Jurkat, Clone E6-1 (cell line): ENCODE data around the gene FASTKD3.

Experiments used
- DNase-seq: peaks from one replicate; pipeline ENCODE4 v3.0.0-alpha.2; 2011; ENCODE audit warnings: low read depth, low spot score
- H3K4me3 ChIP-seq: 2 replicates; pipeline ENCODE4 v1.5.1; 2011; ENCODE audit warnings: mild to moderate bottlenecking, low read length, control low read depth, moderate library complexity

Gene FASTKD3

DNA sequence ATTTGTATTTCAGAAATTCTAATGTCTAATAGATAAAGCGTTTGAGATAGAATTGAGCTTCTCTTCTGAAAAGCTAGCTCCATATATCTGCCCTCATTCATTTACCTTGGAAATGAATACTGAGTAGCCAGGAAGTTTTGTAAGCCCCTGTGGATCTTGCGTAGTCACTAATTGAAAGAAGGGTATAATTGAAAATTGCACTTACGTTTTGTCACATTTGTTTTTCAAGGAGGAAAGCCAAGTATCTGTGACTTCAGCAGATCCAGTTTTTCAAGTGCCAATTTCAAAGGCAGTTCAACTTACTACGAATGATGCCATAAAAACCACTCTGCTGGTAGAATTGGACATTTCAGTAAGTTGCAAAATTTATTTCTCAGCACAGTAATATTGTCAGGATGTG lies 14.1 kb upstream of the FASTKD3 start:
- no peak for DNase-seq
- H3K4me3 ChIP-seq = no peak overlapping the region

DNA sequence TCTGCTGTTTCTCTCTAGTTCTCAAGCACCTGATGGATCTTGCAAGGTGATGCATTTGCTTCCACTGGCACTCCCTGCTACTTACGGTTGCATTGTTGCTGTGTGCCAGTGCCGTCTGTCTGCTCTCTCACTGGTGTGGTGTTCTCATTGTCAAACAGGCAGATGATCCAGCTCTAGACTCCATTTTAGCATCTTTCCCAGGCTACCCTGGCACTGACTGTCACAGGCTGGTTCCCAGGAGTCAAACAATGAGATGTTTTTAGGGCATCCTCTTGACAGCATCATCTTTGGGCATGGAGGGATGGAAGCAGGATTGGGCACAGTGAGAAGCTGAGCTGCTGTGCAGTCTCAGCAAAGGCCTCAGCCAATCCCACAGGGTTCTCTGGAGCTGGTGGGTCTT lies 13.0 kb upstream of the FASTKD3 start:
- DNase-seq = no peak
- H3K4me3 ChIP-seq = no peak overlapping the region

DNA sequence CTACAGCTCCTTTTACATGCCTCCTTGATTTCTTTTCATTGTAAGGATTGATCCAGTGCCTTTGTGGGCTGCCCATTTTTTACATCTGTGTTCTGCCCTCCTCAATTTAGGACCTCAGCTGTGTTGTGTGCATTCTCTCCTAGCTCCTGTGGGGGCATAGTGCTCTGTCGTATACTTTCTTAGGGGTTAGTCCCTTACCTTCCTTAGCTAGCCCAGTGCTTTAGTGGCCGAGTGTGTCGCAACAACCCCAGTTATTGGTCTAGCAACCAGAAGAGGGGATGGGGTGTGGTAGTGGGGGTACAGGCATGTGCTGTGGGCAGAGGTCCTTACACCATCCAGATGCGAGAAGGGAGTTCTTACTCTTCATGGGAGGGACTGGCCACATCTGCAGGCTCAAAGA lies 12.3 kb upstream of the FASTKD3 start:
- no peak overlapping the region for H3K4me3 ChIP-seq
- no peak for DNase-seq

DNA sequence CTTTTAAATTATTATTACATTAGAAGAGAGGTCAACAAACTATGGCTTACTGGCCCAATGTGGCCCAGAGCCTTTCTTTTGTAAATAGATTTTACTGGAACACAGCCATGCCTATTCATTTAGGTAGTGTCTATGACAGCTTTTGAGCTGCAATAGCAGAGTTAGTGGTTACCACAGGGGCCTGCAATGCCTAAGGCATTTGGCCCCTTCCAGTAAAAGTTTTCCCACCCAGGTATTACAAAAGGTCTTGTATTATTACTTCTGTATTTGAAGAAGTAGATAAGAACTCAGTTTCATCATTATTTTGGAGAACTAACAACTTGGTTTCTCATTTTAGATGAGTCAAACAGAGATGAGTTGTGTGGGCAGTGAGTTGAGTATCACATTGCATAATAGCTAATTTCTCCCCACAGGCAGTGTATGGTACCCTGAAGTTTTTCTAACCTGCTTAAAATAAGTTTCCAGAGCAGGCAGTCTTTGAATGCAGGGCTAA lies 9.6 kb upstream of the FASTKD3 start:
- no peak overlapping the region for H3K4me3 ChIP-seq
- DNase-seq = no peak

DNA sequence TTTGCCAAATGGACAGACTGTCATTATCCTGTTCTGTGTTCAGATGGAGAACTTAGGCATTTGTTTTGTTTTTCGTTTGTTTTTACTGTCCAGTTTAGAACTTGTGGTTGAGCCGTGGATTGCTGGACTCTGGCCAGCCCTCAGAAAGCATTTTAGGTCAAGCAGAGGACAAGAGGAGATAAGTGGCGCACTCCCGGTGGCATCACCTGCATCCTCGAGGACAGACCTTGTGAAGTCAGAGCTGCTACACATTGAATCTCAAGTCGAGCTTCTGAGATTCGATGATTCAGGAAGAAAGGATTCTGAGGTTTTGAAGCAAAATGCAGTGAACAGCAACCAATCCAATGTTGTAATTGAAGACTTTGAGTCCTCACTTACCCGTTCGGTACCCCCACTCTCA lies 9.0 kb upstream of the FASTKD3 start:
- no peak overlapping the region for H3K4me3 ChIP-seq
- no peak for DNase-seq

DNA sequence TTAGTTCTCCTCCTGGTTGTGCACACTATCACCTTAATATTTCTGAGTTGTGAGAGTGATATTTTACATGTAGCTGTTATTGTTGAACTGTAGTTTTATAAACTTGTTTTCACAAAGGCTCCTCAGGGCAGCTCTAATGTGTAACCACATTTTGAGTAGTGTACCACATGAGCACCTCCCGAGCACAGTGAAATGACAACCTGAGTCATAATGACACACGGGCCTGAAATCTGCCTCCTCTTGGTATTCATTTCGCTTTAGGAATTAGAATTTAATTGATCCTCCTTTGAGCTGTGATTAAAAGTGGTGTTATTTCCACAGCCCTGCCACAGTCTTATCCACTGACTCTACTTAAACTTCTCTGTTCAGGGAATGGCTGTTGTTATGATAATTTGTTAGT lies 8.0 kb upstream of the FASTKD3 start:
- no peak for DNase-seq
- no peak overlapping the region for H3K4me3 ChIP-seq

DNA sequence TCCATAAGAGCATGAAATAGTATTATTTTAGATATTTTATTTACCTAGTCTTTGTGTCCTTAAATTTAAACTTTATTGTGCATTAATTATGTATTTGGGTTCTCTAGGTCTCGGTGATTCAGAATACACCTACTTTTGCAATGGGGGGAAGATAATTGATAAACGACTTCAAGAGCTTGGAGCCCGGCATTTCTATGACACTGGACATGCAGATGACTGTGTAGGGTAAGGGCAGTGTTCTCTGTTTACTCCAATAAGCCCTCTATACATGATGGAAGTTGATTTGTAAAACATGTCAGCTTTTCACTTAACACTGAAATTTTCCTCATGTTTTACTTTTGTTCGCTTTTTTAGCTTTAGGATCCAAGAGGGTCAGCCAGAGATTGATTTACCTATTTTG lies 6.3 kb upstream of the FASTKD3 start:
- no peak overlapping the region for H3K4me3 ChIP-seq
- no peak for DNase-seq

DNA sequence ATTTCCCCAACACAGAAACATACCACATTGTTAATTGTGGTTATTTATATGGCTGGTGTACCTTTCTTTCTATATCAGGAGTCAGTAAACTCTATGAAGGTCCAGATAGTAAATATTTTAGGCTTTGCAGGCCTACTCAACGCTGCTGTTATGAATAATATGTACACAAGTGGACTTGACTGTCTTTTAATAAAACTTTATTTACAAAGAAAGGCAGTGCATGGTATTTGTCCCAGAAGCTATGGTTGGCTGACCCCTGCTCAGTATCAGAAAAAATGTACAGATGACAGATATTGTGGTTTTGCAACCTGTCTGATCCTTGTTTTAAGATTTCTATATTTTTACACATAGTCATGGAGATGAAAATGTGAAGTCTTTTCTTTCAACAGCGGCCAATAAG lies 5.8 kb upstream of the FASTKD3 start:
- no peak for DNase-seq

DNA sequence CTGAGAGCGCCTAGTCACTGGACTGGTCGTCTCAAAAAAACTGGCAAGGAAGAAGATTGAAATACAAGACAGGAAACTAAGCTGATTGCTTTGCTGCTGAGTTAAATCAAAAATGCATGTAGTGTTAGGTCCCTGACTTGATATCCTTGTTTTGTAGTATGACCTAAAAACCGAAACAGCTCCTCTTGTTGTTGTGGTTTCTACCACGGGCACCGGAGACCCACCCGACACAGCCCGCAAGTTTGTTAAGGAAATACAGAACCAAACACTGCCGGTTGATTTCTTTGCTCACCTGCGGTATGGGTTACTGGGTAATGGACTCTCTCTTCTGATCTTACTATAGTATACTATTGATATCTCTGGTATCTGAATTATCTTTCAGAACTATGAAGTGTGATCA lies 4.4 kb upstream of the FASTKD3 start:
- DNase-seq = peak; percentile 48
- no peak overlapping the region for H3K4me3 ChIP-seq

More for the DNA sequence above, 5.8 kb upstream of the FASTKD3 start:
- no peak overlapping the region for H3K4me3 ChIP-seq

DNA sequence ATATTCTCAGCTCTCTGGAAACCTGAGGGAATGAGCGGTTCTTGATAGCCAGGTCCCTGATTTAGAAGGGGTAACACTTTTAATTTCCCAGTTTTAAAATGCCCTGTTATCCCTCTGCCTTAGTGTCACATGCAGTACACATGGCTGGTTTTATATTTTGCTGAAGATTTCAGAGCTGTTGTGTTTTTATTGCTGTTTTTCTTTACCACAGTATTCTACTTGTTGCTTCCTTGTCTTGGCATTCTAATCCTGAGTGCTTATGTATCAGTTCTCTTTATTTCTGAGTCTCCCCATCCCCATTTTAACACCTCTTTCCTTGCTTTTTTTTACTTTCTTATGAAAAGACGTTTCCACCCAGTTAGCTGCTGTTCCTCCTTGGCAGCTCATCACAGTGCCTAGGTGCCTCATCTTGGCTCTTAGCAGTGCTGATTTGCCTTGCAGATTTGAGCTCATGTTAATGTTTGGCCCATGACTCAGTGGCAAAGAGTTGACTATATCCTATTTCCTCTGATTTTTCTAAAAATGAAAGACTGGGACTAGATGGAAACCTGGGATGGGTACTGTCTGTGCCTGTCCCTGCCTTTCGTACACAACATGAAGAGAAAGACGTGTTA lies 3.8 kb upstream of the FASTKD3 start:
- no peak for DNase-seq
- H3K4me3 ChIP-seq = no peak overlapping the region

DNA sequence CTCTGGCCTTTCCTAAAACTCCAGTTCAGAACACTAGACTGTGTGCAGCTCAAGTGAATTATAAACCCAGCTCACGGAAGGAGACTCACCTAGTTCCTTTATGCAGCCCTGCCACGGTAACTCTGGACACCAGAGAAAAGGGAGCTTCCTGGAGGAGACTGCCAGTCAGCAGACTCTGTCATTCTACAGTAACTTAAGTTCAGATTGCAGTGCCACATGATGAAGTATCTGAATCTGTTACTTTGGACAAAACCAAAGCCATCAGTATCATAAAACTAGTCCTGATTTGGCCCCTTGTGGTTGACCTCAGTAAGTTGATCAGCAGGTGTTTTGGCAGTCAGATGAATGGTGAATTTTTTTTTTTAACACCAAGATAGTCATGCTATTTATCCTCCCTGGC lies 2.8 kb upstream of the FASTKD3 start:
- peak; percentile 30 for DNase-seq
- H3K4me3 ChIP-seq = no peak overlapping the region

DNA sequence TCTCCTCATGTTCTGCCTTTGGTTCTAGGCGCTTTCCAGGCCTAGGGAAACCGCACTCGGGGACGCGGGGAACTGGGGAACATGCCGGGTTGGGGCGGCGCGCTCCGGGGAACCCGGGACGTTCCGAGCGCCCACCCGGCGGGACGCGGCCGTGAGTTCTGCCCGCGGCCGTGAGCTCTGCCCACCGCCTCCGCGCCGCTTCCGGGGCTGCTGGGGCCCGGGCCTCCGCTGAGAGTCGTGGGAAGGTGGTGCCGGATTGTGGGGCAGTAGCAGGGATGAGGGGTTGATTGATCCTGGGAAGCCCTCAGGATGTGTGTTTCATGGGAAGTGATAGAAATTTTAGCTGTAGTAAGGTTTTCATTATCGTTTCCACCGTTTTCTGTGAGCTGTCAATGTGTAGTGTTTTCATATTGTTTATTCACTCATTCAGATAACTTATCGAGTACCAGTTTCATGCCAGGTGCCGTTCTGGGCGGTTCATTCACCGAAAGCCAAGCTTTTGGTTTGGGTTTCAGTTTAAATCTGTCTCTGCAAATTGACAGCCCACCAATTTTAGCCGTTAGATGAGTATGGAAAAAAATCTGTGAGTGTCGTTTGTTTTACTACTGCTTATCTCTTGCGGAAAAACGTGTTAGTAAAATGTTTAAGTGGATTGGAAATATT lies 774 bp upstream of the FASTKD3 start:
- H3K4me3 ChIP-seq = peak overlapping the region; percentile 93
- no peak for DNase-seq

DNA sequence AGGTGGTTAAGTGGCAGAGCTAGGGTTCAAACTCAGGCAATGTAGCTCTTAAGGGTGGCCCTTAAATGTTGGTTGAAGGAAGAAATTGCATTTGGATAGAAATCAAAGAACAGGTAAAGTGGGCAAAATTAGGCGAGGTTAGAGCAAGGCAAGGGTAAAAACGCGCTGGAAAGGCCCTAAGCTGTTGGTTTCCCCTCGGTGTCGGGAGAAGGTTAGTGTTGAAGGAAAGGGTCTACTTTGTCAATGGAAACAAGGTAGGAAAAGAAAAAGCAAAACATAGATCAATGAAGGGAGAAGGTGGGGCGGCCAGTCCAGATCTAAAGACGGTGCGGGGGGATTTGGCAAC lies 431 bp downstream of the FASTKD3 start:
- DNase-seq = no peak

DNA sequence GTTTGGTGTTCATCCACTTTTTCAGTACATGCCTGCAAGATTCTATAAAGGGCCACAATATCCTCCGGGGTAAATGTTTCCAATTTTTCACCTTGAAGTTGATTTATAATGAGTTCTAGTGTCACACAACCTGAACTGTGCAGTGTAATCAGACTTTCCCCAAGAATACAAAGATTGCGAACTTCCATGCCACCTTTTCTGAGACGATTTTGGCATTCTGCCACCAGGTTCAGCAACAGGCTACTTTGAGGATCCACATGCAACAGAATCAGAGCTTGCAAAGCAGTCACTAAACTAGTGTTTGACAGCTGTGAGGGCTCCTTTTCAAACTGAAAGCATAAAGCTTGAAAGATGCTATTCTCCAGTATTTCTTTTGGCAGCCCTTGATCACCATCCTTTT lies 1.6 kb downstream of the FASTKD3 start:
- no peak overlapping the region; the same call in 1 of the 2 replicates for H3K4me3 ChIP-seq
- no peak for DNase-seq

More for the DNA sequence above, 431 bp downstream of the FASTKD3 start:
- peak overlapping the region; percentile 93 for H3K4me3 ChIP-seq

DNA sequence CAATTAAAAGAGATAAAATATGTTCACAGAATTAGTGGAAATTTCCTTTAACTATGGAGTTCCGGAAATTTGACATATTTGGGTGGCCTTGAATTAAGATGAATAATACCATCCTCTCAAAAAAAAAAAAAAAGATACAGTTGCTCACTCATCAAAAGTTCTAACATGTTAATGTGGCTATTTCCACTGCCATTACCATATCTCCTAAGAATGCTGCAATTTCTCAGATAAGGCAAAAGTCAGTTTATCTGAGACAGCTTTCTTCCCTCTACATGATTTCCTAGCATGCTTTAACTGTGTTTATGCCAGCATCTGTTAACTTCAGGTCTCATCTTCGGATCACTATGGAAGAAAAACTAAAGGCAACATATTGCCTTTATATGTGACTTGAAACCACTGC lies 2.6 kb downstream of the FASTKD3 start:
- no peak overlapping the region for H3K4me3 ChIP-seq
- DNase-seq = no peak

DNA sequence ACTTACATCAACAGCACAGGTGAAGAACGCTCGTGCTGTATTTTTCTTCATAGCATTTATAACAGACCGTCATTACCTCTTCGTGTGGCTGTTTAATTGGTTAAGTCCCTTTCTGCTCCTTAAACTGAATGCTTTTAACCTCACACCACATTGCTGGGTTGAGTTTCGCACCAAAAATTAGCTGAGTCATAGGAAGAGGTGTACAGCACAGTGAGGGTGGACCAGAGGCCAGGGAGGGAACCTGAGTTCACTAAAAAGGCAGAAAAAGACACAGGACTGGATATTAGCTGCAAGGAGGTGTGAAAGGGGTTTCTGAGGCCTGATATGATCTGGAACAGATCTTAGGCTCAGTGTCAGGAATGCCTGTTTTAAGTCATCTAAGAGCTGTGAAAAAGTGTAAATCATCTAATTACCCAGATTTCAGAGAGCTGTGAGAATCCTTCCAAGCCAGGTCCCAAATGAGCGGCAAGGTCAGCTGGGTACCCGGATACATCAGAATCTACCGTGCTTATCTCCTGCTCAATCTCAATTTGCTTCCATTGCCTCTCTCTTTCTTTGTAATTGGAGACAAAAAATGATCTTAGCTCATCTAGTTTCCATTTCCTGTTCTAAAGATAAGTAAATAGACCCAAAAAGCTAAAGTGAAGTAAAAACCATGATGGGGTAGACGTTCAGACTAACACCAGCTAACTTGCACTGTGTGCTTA lies 10.8 kb downstream of the FASTKD3 start:
- no peak overlapping the region for H3K4me3 ChIP-seq
- DNase-seq = peak; percentile 28

DNA sequence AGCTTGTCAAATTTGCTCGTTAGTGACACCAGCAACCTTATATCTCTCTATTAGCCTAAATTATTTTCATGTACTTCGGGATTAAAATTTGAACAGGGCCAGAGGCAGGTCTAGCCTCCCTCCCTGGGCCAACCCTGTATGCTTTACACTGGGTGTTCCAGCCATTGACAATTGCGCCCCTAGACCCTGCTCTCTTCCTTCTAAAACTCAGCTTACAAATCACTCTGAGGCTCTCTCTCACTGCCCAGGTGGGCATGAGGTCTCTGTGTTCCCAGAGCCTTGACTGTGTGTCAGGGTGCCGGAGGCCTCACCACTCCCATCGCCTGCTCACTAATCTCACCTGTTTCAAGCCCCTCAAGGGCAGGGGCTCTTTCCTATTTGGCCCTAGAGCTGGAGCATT lies 11.5 kb downstream of the FASTKD3 start:
- no peak overlapping the region for H3K4me3 ChIP-seq
- DNase-seq = no peak

DNA sequence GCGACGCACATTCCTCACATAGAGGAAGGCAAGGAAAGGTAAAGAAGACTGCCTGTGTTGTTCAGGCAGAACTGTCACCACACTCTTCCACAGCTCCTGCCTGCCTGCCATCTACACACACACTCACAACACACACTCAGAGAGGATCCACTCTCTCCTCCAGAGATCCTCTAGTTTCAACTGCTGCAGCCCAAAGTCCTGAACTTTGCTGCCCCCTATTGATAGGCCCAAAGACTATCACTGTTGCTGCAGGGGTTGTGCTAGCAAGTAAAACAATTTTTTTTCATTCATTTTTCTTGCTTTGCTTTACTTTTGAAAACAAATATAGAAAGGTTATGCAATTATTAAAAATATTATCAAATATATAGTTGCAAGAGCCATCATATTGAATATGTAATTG lies 12.0 kb downstream of the FASTKD3 start:
- DNase-seq = peak; percentile 35
- no peak overlapping the region for H3K4me3 ChIP-seq

DNA sequence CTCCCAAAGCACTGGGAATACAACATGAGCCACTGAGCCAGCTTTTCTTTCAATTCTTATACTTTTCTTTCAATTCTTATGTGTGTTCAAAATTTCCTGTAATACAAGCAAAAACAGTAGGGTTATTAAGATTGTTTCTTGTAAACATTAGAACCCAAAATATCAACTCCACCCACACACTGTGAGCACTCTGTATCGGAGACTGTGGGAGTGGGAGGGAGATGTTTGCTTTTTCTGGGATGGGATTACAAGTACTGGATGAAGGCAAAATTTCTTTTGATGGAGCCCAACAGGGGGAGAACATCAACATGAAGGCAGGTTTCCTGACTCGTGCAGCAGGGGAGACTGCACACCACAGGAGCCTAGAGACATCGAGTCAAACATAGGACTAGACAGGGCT lies 13.2 kb downstream of the FASTKD3 start:
- no peak for DNase-seq
- no peak overlapping the region for H3K4me3 ChIP-seq

DNA sequence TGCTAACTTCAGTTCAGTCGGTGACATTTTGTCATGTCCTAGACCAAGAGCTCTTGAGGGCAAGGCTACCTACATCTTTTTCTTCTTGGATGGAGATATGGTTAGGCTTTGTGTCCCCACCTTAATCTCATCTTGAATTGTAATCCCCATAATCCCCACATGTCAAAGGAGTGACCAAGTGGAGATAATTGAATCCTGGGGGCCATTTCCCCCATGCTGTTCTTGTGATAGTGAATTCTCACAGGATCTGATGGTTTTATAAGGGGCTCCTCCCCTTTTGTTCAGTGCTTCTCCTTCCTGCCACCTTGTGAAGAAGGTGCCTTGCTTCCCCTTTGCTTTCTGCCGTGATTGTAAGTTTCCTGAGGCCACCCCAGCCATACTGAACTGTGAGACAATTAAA lies 15.8 kb downstream of the FASTKD3 start:
- no peak for DNase-seq
- no peak overlapping the region for H3K4me3 ChIP-seq

DNA sequence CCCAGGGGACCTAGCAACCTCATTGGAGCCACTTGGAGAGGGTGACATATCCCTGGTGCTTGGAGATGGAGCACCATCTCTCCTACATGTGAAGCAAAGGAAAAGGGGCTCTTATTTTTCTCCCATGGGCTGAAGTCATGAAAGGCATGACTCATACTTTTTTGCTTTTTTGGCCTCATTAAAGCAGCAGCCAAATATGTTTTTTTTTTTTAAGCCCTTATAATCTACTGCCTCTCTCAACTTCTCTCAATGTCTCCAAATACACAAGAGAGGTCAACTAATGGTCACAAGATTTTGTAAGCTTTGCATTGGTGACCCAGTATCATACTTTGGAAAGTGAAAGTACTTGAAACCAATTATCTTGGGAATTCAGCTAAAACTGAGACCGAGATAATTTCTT lies 16.3 kb downstream of the FASTKD3 start:
- DNase-seq = no peak
- H3K4me3 ChIP-seq = no peak overlapping the region
